Neutrophil (primary cell): Measurements from ENCODE around the gene SHD.
"Not testable (repeated sequence)": the region's sequence is repeated elsewhere in the genome, so short reads cannot be mapped to it uniquely, and the experiment has no call there.

Experiments
- H3K27ac ChIP-seq: fragments of 200-600 bp; sonication (generic); 2 replicates; pipeline ENCODE4 v1.5.1; 2016; ENCODE audit warnings: mild to moderate bottlenecking, moderate library complexity
- H3K27me3 ChIP-seq: fragments of 200-600 bp; sonication (generic); 2 replicates; pipeline ENCODE4 v1.6.0; 2016; ENCODE audit warnings: mild to moderate bottlenecking
- H3K36me3 ChIP-seq: fragments of 200-600 bp; sonication (generic); 2 replicates; pipeline ENCODE4 v1.5.1; 2017
- H3K4me1 ChIP-seq, 2 experiments: fragments of 200-600 bp in 1 of 2; sonication (generic) in 1 of 2; 1 replicate in 1 of 2; 2 replicates in 1 of 2; pipeline versions ENCODE4 v1.5.1 to v1.6.1; 2013 to 2016; ENCODE audit warnings: low read depth in 1 of 2, low read length in 1 of 2, mild to moderate bottlenecking in 1 of 2, moderate library complexity in 1 of 2; ENCODE audit not compliant: control insufficient read depth in 1 of 2, insufficient read depth in 1 of 2
- H3K4me3 ChIP-seq, 2 experiments: fragments of 200-600 bp in 1 of 2; sonication (generic) in 1 of 2; 1 replicate in 1 of 2; 2 replicates in 1 of 2; pipeline ENCODE4 v1.5.1; 2013 to 2016; ENCODE audit warnings: low read depth in 1 of 2, low read length in 1 of 2, mild to moderate bottlenecking in 1 of 2, moderate library complexity in 1 of 2
- H3K9me3 ChIP-seq: fragments of 200-600 bp; sonication (generic); 2 replicates; pipeline ENCODE4 v1.5.1; 2016
- TF ChIP-seq, protein P1 (sequence below): fragments of 200-600 bp; sonication (generic); IDR thresholded peaks from 2 replicates; pipeline ENCODE4 v1.5.1; 2016; ENCODE audit warnings: antibody characterized with exemption

SHD gene

DNA sequence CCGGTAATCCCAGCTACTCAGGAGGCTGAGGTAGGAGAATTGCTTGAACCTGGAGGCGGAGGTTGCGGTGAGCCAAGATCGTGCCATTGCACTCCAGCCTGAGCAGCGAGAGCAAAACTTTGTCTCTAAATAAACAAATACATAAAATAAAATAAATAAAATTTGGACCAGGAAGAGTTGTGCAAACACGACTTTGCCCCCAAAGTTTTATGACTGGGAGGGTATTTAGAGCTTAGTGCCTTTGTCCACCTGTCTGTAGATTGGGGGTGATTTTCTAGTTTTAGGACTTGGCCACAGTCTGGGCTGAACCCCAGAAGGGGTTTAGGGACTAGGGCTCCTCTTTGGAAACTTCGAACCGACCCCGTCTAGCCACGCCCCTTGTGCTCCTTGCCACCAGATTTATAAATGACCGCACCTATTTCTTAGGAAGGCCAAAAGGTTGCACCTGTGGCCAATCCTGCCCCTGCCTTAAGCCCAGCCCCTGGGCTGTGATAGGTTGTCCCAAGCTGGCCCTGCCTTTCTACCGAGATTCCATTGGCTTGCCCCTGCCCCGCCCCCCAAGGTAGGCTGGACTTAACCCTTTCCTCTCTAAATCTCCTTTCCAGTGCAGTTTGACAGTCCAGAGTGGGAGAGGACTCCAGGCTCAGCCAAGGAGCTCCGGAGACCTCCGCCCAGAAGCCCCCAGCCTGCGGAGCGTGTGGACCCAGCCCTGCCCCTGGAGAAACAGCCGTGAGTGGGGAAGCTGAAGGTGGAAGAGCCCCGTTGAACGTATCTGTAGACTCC lies 5.3 kb downstream of the SHD start:
- Histone ChIP-seq H3K4me3 (no peak overlapping the region), H3K4me1 (no peaks in the 10 kb centered on the region), H3K27me3 (peaks cover 52% of the 10 kb centered on the region), H3K36me3 (no peaks in the 10 kb centered on the region), H3K27ac (no peak overlapping the region), H3K9me3 (no peaks in the 10 kb centered on the region)
- TF ChIP-seq, protein P1, sequence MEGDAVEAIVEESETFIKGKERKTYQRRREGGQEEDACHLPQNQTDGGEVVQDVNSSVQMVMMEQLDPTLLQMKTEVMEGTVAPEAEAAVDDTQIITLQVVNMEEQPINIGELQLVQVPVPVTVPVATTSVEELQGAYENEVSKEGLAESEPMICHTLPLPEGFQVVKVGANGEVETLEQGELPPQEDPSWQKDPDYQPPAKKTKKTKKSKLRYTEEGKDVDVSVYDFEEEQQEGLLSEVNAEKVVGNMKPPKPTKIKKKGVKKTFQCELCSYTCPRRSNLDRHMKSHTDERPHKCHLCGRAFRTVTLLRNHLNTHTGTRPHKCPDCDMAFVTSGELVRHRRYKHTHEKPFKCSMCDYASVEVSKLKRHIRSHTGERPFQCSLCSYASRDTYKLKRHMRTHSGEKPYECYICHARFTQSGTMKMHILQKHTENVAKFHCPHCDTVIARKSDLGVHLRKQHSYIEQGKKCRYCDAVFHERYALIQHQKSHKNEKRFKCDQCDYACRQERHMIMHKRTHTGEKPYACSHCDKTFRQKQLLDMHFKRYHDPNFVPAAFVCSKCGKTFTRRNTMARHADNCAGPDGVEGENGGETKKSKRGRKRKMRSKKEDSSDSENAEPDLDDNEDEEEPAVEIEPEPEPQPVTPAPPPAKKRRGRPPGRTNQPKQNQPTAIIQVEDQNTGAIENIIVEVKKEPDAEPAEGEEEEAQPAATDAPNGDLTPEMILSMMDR = no peak

DNA sequence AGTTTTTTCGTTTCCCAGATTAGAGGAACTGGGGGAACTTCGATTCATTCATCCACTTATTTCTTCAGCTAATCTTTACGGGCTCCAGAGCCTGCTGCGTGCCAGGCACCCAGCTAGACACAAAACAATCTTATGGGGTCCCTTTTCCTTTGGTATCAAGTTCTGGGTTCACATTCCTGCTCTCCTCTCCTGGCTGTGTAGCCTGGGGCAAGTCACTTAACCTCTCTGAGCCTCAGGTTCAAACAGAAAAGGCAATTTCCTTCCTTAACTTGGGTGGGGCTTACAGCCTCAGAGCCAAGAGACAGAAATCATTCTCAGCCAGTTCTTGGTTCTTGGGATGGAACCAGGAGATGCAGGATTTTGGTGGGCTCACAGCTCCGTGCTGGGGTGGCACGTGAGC lies 5.9 kb downstream of the SHD start:
- Histone ChIP-seq H3K27me3 (peaks cover 46% of the 10 kb centered on the region), H3K9me3 (no peaks in the 10 kb centered on the region), H3K27ac (no peak overlapping the region), H3K4me3 (no peak overlapping the region), H3K4me1 (no peaks in the 10 kb centered on the region), H3K36me3 (no peaks in the 10 kb centered on the region)
- TF ChIP-seq, protein P1 = no peak

DNA sequence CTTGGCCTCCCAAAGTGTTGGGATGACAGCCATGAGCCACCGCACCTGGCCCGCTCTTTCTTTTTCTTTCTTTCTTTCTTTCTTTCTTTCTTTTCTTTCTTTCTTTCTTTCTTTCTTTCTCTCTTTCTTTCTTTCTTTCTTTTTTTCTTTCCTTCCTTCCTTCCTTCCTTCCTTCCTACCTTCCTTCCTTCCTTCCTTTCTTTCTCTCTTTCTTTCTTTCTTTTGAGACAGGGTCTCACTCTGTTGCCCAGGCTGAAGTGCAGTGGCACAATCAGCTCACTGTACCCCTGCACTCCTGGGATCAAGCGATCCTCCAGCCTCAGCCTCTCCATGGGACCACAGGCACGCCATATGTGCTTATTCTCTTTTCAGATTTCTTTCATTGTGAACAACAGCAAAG lies 7.1 kb downstream of the SHD start:
- H3K4me1 ChIP-seq = not testable (repeated sequence)

DNA sequence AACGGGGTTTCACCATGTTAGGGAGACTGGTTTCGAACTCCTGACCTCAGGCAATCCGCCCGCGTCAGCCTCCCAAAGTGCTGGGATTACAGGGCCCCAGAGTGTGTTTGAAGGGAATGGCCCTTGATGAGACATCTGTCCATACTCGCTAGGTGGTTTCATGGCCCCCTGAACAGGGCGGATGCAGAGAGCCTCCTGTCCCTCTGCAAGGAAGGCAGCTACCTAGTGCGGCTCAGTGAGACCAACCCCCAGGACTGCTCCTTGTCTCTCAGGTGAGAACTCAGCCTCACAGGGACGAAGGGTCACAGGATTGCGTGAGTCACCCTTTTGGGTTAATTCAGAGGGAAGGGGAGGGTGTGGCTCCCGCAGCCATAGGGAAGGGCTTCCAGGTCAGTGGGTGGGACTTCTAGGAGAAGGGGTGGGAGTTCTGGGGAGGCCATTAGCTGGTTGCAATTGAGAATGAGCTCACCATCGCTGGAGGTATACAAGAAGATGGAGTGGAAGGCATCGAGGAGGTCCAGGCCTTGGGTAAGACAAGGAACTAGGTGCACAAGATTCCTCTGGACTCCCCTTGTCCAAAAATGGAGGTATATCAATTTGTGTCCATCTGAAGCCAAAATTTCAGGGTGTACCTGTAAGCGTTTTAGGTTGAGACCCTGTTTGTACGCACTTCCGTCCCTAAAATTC lies 9.2 kb downstream of the SHD start:
- Histone ChIP-seq H3K27ac (no peak overlapping the region), H3K4me1 (no peaks in the 10 kb centered on the region), H3K4me3 (no peak overlapping the region), H3K36me3 (no peaks in the 10 kb centered on the region), H3K27me3 (peaks cover 16% of the 10 kb centered on the region), H3K9me3 (no peaks in the 10 kb centered on the region)
- TF ChIP-seq, protein P1 = no peak

More for the DNA sequence above, 7.1 kb downstream of the SHD start:
- not testable (repeated sequence) for H3K4me3 ChIP-seq, H3K9me3 ChIP-seq, H3K36me3 ChIP-seq, H3K27ac ChIP-seq
- H3K27me3 ChIP-seq = peaks cover 35% of the 10 kb centered on the region

DNA sequence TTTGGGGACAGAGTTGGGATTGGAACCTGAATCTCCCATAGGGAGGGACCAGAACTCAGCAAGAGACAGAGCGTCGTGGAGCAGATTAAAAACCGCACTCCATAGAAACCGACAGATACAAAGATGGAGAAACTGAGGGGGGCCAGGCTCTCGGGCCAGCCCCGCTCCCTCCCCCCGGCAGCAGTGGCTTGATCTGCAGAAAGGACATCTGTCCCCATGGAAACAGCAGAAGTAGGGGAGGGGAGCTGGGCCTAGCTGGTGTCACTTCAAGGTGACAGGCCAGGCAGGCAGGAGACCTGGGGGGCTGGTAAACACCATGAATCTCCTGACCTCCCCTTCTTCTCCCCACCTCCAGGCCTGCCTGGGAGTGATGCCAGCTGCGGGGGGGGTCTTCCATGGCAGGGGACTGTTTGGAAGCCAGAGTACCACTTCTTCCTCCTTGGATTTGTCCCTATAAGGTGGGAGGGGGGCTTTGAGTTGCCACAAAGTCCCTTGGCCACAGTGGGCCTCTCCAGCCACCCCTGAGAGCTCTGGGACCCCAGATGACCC lies 12.2 kb downstream of the SHD start:
- TF ChIP-seq, protein P1 = no peak
- Histone ChIP-seq H3K36me3 (no peaks in the 10 kb centered on the region), H3K4me3 (no peak overlapping the region), H3K27ac (no peak overlapping the region), H3K9me3 (no peaks in the 10 kb centered on the region), H3K4me1 (no peaks in the 10 kb centered on the region), H3K27me3 (no peaks in the 10 kb centered on the region)

DNA sequence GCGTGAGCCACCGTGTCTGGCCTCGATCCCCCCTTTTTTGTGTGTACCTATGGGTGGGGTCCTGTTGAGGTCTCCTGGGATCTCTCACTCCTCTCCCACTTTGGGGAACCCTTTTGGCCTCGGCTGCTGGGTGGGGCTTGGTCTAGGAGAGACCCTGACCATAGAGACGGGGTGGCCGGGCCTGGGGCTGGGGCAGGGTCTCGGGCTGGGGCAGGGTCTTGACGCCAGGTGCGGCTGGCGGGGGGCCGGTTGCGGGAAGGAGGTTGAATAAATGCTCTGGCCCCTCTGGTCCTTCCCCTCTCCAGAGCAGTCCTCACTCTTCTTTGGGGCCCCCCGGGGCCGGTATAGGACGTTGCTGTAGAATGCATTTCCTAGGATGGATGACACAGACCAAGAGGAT lies 13.4 kb downstream of the SHD start:
- Histone ChIP-seq H3K4me1 (no peaks in the 10 kb centered on the region), H3K4me3 (no peak overlapping the region), H3K9me3 (no peaks in the 10 kb centered on the region), H3K36me3 (no peaks in the 10 kb centered on the region), H3K27me3 (no peaks in the 10 kb centered on the region), H3K27ac (no peak overlapping the region)
- TF ChIP-seq, protein P1 = no peak
